Upper lobe of left lung (tissue), 6 donors: Measurements from ENCODE around the gene USB1. TPM values are rescaled to one million over a fixed set of nuclear protein-coding genes. Genes with fewer than 3 reads are reported as not detected.

Experiments
- ATAC-seq, 2 donors: fragments of 200-7000 bp; cut with Tn5 transposase; one replicate each; pipeline ENCODE4 v1.9.1; 2022; ENCODE audit warnings: mild to moderate bottlenecking in 2 of 2, moderate library complexity in 2 of 2; ENCODE audit not compliant: low FRiP score in 2 of 2
- DNase-seq, 2 donors: peaks; one replicate each; pipeline ENCODE4 v3.0.0-alpha.2; 2019 to 2020
- H3K27ac ChIP-seq, 4 donors: fragments of 200-600 bp; sonication (generic); one replicate each; pipeline ENCODE4 v1.5.1; 2016 to 2019
- H3K27me3 ChIP-seq, 4 donors: fragments of 200-600 bp; sonication (generic); one replicate each; pipeline ENCODE4 v1.5.1; 2017 to 2019
- H3K36me3 ChIP-seq, 4 donors: fragments of 200-600 bp; sonication (generic); one replicate each; pipeline ENCODE4 v1.5.1; 2016 to 2019
- H3K4me1 ChIP-seq, 4 donors: fragments of 200-600 bp; sonication (generic); one replicate each; pipeline ENCODE4 v1.5.1; 2018 to 2019
- H3K4me3 ChIP-seq, 4 donors: fragments of 200-600 bp; sonication (generic); one replicate each; pipeline ENCODE4 v1.5.1; 2017 to 2019; ENCODE audit warnings: mild to moderate bottlenecking in 2 of 4, moderate library complexity in 1 of 4
- H3K9me3 ChIP-seq, 4 donors: fragments of 200-600 bp; sonication (generic); one replicate each; pipeline ENCODE4 v1.5.1; 2018 to 2019
- CTCF ChIP-seq, 6 experiments: fragments of 450-650 bp in 4 of 6; fragments of 200-600 bp in 2 of 6; sonication (generic) in 2 of 6; IDR thresholded peaks; one replicate each; pipeline ENCODE4 v1.5.1; 2016 to 2019; ENCODE audit warnings: antibody characterized with exemption in 6 of 6
- EP300 ChIP-seq, 4 donors: sonication (generic); formaldehyde crosslinking; IDR thresholded peaks; one replicate each; pipeline ENCODE4 v1.5.1; 2017; ENCODE audit warnings: antibody characterized with exemption in 4 of 4, control low read depth in 2 of 4
- POLR2A ChIP-seq, 4 donors: fragments of 450-650 bp; IDR thresholded peaks; one replicate each; pipeline ENCODE4 v1.5.1; 2016 to 2017; ENCODE audit warnings: antibody characterized with exemption in 4 of 4, mild to moderate bottlenecking in 2 of 4
- POLR2AphosphoS5 ChIP-seq, 2 donors: sonication (generic); formaldehyde crosslinking; IDR thresholded peaks; one replicate each; pipeline ENCODE4 v1.5.1; 2017; ENCODE audit warnings: antibody characterized with exemption in 2 of 2
- WGBS, 2 donors: methylation state at CpG; one replicate each; pipeline ENCODE4 v1.1.5; 2017 to 2018; 5-methylcytosine and 5-hydroxymethylcytosine counted together
- total RNA-seq, 6 donors: library from RNA; depleted of rRNA in 4 of 6; stranded (reverse); fragments of >200 nt in 4 of 6; gene quantifications; one replicate each; pipeline versions ENCODE4 v1.1.0 to v1.2.1, GENCODE V29; 2016 to 2021
- donor health status: DM: no; HTN: no; CAD: no; lungs with moderate emphysema.
- donor health status: DM: no; HTN: yes; CAD: no; lungs with severe emphysema.

USB1 gene
- total RNA-seq, 6 donors from 2014 or later, result 32.7 to 55.5 (median 46.5) TPM

GRCh38 chr16:57962046-57962445 is 39.2 kb upstream of the USB1 start:
- DNase-seq (no peak), ATAC-seq (no peak)
- Histone ChIP-seq H3K36me3 (no peaks in the 10 kb centered on the region), H3K9me3 (no peaks in the 10 kb centered on the region), H3K4me3 (no peak overlapping the region), H3K27me3 (no peaks in the 10 kb centered on the region), H3K4me1 (peaks cover 0 to 16% (median 0%) of the 10 kb centered on the region in 4 donors), H3K27ac (no peak overlapping the region)
- WGBS, 2 donors, result 66 to 83% methylated on average over 5 of the region's 5 CpGs
- TF ChIP-seq POLR2A (IDR thresholded peaks at IDR 0.05), result no peak

DNA sequence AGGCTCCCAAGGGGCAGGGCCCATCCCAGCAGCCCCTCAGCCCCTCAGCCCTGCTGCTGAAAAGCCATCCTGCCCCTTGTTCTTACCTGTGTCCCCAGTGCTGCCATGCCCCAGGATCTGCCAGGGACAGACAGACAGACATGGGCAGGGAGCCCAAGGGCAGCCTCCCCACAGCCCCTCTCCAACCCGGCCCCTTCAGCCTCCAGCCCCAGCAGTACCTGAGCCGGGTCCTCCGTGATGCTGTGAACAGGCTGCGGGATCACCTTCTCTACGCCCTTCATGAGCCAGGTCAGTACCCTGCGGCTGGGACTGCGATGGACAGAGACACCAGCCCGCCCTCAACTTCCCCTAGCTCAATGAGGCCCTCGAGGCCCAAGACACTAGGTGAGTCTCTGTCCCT is 38.5 kb upstream of the USB1 start:
- WGBS, 2 donors, result 74 to 78% methylated on average over 6 to 8 of the region's 9 CpGs
- TF ChIP-seq EP300 (IDR thresholded peaks at IDR 0.05), result no peak
- TF ChIP-seq POLR2A (IDR thresholded peaks at IDR 0.05), result no peak
- no peak for TF ChIP-seq POLR2AphosphoS5 (IDR thresholded peaks at IDR 0.05)
- no peak for TF ChIP-seq CTCF (IDR thresholded peaks at IDR 0.05)
- H3K27ac ChIP-seq, result no peak overlapping the region
- H3K27me3 ChIP-seq, result no peaks in the 10 kb centered on the region
- no peak overlapping the region for H3K4me3 ChIP-seq
- no peaks in the 10 kb centered on the region for H3K9me3 ChIP-seq
- ATAC-seq, result no peak
- no peak for DNase-seq
- no peaks in the 10 kb centered on the region for H3K36me3 ChIP-seq
- H3K4me1 ChIP-seq, result peaks cover 0 to 9% (median 0%) of the 10 kb centered on the region in 4 donors

DNA sequence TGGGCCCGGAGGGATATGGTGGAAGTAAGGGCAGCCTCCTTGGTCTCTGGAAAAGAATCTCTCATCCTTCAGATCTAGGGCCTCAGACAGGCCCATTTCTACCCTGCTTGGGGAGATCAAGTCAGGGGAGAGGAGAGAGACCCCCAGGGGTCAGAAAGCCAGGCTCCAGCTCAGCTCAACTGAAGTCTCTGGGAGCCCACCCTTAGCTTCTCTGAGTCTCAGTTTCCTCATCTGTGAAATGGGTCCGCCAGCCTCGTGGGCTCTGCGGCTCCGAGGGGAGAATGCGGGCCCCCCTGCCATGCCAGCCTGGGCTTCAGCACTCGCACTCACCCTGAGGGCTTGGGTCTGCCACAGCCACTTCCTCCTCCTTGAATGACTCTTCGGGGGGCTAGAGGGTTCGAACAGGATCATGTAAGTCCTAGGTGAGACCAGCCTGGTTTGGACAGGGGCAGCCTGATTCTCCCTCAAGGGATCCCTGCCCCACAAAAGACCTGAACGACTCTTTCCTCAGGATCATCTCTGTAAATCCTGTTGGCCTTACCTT is 37.0 kb upstream of the USB1 start:
- ATAC-seq (no peak), DNase-seq (no peak)
- Histone ChIP-seq H3K4me3 (no peak overlapping the region), H3K27ac (no peak overlapping the region), H3K4me1 (no peaks in the 10 kb centered on the region), H3K27me3 (no peaks in the 10 kb centered on the region), H3K36me3 (no peaks in the 10 kb centered on the region), H3K9me3 (no peaks in the 10 kb centered on the region)
- WGBS, 2 donors, result 85 to 88% methylated on average over 3 to 4 of the region's 10 CpGs
- TF ChIP-seq EP300 (IDR thresholded peaks at IDR 0.05) (no peak), CTCF (IDR thresholded peaks at IDR 0.05) (no peak), POLR2AphosphoS5 (IDR thresholded peaks at IDR 0.05) (no peak), POLR2A (IDR thresholded peaks at IDR 0.05) (no peak)

GRCh38 chr16:57966204-57966771 is 34.9 kb upstream of the USB1 start:
- H3K27ac ChIP-seq, result no peak overlapping the region
- H3K4me1 ChIP-seq, result no peaks in the 10 kb centered on the region
- DNase-seq (no peak), ATAC-seq (no peak)
- 46 to 55% methylated on average over 4 of the region's 4 CpGs for WGBS, 2 donors
- H3K9me3 ChIP-seq, result no peaks in the 10 kb centered on the region
- no peak overlapping the region for H3K4me3 ChIP-seq
- no peaks in the 10 kb centered on the region for H3K36me3 ChIP-seq
- no peaks in the 10 kb centered on the region for H3K27me3 ChIP-seq
- TF ChIP-seq EP300 (IDR thresholded peaks at IDR 0.05) (no peak), POLR2AphosphoS5 (IDR thresholded peaks at IDR 0.05) (no peak), POLR2A (IDR thresholded peaks at IDR 0.05) (no peak), CTCF (IDR thresholded peaks at IDR 0.05) (no peak)

DNA sequence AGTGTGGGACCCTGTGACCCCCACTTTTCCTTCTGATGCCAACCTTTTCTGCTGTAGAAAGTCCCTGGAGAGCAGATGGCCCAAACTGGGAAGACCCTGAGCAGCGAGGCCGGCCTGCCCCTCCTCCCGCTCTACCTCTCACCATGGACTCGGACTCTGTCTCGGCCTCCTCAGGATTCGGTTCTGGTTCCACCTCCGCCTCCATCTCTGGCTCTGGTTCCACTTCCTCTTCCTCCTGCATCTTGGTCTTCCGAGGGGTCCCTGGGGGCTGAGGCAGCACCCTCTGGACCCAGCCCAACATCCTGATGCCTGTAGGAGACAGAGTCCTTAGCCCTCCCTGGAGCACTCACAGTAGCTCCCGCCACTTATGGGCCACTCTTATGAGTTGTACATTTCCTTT is 34.2 kb upstream of the USB1 start:
- DNase-seq, result no peak
- 85 to 92% methylated on average over 9 of the region's 9 CpGs for WGBS, 2 donors
- TF ChIP-seq CTCF (IDR thresholded peaks at IDR 0.05) (no peak), POLR2AphosphoS5 (IDR thresholded peaks at IDR 0.05) (no peak), POLR2A (IDR thresholded peaks at IDR 0.05) (no peak), EP300 (IDR thresholded peaks at IDR 0.05) (no peak)
- Histone ChIP-seq H3K27ac (no peak overlapping the region), H3K36me3 (no peaks in the 10 kb centered on the region), H3K4me1 (no peaks in the 10 kb centered on the region), H3K27me3 (no peaks in the 10 kb centered on the region), H3K4me3 (no peak overlapping the region), H3K9me3 (no peaks in the 10 kb centered on the region)
- no peak for ATAC-seq
